H4 (cell line): ENCODE measurements around the gene TULP1. TPM values are rescaled to one million over a fixed set of nuclear protein-coding genes. Genes with fewer than 3 reads are reported as not detected.
A peak's percentile ranks its signal among the peaks of the same experiment; 100 is the strongest.

ENCODE experiments used
- DNase-seq: peaks from one replicate; pipeline ENCODE4 v3.0.0-alpha.2; 2015; ENCODE audit warnings: low spot score
- total RNA-seq: library from RNA; depleted of rRNA; stranded (reverse); fragments of >200 nt; shearing (Covaris generic); gene quantifications from 2 replicates; pipeline ENCODE4 v1.2.3, GENCODE V29; 2014

Gene TULP1
- total RNA-seq, 1 experiment from 2014 or later = not detected

- peak; percentile 41 for DNase-seq
These were observed 15.7 kb downstream of the TULP1 start, which contains the start of gene TEAD3 for GRCh38 chr6:35496841-35497570. TEAD3 (minus strand) TSS chr6:35497079.

DNA sequence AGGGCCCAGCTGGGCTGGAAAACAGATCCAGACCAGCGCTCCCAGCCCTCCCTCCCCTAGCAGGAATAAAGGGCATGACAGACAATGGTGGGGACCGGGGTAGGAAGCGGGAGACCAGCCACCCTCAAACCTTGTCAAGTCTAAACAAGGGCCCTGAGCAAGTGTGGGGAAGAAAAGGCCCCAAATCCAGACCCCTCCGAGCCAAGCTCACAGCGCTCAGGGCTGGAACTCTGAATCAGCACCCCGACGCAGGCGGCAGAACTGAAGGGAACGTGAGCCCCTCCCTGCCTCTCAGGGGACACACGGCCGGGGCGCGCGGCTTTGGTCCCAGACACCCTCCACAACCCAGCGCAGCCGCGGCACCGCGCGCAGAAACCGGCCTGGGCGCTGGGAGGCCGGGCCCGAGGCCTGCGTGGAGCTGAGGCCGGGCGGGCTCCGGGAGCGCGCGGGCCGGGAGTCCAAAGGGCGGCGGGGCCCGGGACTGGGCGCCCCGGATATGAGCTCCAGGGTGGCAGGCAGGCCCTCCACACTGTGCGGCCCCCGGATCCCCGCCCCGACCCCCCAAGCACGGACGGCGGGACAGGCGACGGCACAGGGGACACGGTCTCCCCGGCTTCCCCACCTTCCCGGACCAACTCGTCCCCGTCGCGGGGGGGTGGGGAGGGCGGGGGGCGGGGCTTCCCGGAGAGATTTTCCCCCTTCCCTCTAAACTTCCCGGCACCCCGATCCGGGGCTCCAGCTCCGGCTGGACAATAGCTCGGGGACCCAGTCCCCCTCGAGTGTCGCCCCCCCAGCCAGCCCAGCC lies 16.5 kb downstream of the TULP1 start:
- DNase-seq = no peak

- no peak for DNase-seq
These were observed 17.2 kb downstream of the TULP1 start for GRCh38 chr6:35495258-35496035.

GRCh38 chr6:35494161-35494563 lies 18.5 kb downstream of the TULP1 start:
- no peak for DNase-seq

- no peak for DNase-seq
These were observed 19.3 kb downstream of the TULP1 start for GRCh38 chr6:35493307-35493983.

- no peak for DNase-seq
These were observed 19.8 kb downstream of the TULP1 start for GRCh38 chr6:35492974-35493284.

DNA sequence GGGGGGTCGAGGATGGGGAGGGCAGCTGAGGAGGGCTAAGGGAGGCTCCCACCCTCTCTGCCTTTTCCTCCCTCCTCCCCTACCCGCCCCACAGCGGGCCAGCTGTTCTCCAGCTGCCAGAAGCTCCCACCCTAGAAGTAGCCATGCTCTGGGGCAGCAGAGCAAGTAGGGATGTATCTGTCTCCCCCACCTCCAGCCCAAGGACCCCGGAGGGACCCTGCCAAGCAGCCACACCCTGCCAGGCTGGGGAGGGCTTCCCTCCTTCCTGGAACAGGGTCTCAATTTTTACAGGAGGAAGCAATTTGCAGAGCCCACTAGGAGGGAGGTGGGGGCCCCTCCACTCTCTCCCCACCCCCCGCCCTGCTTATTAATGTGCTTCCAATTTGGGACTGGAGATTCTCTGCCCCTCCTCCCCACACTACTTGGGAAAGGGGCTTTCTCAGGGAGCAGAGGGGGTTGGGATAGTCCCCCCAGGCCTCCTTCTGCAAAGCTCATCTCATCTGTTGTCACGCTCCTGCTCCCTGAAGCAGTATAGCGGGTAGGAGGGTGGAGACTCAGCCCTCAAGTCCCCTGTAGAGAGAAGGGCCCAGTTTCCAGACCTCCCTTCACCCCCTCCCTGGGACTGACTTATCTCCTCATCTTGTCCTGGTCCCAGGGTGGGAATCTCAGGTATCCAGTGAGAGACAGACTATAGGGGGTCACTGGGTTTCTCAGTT lies 20.3 kb downstream of the TULP1 start:
- no peak for DNase-seq

DNA sequence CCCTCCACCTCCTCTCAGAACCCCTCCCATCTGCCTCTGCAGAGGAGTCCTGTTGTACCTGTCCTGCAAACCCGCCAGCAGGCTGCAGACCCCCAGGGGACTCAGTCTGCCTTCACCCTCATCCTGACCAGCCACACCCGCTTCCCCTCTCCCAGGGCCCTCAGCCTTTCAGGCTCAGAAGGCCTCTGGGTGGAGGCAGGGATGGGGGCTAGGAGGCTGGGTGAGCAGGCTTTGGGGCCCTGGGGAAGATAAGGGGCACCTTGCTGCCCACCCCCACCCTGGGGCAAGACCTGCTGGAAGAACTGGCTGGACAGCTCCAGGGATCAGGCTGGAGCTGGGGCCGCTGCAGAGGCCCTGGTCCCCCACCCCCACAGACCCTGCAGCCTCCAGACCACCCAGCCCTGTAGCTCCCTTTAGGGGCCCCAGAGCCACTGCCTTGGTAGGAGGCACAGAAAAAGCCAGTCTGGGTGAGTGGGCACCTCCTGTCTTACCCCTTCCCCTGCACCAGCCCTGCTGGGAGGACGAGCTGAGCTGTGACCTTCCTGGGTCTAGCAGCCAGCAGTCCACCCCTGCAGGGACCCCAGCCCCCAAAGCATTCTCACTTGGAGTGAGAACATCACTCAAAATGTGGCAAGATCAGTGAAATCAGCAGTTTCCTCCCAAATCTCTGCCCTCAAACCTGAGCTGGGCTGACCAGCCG lies 21.0 kb downstream of the TULP1 start:
- no peak for DNase-seq

- DNase-seq = no peak
These were observed 21.7 kb downstream of the TULP1 start for GRCh38 chr6:35490821-35491557.

DNA sequence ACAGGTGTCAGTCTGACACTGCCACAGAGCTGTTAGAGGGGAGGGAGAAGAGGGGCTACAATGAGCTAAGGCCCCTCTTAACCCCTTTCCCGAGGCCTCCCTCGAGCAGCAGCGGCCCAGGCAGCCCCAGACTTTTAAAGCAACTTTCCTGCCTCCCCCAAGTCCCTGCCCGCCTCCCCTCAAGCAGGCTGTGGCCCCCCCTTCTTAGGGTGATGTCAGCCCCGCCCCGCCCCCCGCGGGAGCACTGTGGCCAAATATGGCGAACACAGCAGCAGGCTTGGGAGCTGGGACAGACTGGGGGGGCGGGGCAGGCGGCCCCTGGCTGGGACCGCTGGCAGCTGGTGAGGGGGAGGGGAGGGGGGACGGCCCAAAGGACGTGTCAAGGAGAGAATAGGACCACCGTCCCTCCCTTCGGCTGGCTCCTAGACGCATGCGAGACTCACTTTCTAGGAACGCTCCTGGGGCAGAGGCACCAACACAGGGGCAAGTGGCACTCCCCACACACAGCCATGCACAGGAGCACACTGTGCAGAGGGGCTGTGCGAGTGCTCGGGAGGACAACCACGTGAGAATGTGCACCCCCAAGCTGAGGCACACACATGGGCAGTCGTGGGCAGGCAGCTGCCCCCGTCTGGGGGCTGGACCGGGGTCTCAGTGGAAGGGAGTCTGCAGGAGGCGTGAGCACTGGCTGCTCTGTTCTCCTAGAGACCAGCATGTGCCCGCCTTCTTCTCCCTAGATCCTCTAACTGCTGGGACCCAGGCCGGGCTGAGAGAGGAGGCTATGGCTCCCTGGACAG lies 22.5 kb downstream of the TULP1 start:
- no peak for DNase-seq

DNA sequence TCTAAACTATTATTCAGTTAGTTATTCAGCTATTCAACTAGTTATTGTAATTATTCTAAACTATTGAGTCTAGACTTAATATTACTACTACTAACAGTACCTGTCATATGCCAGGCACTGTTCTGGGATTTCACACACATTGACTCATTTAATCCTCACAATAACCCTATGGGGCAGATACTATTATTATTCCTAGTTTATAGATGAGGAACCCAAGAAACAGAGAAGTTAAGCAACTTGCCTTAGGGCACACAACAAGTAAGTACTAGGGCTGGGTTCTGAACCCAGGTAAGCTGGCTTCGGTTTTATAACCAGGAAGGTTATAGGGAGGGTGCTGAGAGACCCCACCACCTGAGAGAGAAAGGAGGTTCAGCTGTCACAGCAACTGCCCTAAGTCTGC lies 23.6 kb downstream of the TULP1 start:
- DNase-seq = no peak

GRCh38 chr6:35488517-35488862 lies 24.2 kb downstream of the TULP1 start:
- no peak for DNase-seq

DNA sequence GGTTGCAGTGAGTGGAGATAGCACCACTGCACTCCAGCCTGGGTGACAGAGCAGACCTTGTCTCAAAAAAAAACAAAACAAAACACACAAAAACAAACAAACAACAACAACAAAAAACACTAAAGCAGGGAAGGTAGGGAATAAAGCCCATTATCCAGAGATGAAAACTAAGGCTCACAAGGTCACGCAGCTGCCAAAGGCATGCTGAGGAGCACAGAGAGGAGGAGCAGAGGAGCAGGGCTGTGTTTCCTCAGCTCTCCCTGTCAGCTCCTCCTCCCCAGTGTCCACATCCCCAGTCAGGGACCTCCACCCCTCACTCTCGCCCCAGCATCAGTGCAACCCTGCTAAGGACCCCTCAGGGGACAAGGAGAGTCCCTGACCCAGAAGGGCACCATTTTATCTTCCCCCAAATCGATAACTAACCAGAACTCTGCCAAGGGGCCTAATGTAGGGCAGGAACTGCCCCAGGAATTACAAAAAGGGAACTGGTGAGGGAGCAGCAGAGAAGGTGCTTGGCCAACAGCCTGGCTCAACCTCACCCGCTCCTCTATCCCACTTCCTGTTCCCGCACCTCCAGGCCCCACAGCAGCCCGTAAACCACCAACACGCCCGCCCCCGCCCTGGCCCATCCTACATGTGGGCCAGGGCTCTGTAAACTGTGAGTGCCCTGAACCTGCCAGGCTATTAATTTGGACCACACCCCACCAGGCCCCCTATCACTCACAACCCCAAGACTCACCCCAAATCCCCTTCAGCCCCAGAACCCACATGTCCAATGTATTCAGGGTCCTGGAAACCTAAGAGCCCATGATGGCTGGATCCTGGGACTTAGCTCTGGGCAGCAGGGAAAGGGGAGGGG lies 24.8 kb downstream of the TULP1 start:
- DNase-seq = peak; percentile 74

DNA sequence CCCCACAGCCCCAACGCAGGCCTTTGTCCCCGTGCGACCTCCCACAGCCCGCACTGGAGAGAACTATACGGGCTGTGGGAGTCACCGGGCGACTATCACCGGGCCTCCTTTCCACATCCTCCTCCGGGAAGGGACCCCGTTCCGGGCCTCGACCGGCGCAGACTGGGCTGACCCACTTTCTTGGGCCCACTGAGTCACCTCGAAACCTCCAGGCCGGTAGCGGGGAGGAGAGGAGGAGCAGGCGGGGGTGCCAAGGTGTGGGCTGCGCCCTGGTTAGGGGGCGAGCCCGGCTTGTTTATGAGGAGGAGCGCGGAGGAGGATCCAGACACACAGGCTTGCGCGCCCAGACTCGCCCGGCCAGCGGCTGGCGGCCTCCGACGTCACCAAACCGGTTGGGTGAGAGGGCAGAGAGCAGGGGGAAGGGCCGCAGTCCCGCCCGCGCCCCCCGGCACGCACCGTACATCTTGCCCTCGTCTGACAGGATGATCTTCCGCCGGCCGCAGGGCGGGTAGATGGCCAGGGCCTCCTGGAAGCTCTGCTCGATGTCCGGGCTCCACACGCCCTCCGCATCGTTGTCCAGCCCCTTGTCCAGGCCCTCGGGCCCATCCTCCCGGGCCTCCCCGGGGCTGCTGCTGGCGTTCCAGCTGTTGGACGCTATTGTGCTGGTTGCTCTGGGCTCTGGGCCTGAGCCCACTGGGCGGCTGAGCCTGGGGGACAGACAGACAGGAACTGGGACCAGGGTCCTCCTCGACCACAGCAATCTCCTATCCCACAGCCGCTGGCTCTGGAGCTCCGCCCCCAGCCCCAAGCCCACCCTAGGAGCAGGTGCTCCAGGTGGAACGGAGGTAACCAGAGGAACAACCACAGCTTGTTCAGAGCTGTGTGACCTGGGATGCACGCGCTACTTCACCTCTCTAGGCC lies 26.4 kb downstream of the TULP1 start:
- no peak for DNase-seq

DNA sequence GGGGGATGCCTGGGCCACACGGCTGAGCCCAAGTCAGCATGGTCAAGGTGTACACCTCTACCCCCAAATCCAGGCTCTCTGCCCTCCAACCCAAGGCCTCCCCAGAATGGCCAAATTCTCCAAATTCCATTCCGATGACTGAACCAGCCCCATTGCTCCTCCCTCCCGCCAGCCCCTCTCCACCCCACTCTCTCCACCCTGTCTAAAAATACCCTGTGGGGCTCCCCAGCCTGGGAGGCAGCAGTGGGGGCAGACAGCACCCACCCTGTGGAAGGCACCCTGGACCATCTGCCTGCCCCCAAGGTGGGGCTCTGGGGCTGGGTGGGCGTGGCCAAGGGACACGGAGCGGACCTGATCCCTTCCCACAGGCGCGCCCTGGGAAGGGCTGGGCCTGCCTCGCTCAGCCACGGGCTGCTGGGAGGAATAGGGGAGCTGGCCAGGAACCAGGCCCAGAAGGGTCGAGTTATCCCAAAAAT lies 27.3 kb downstream of the TULP1 start:
- no peak for DNase-seq

DNA sequence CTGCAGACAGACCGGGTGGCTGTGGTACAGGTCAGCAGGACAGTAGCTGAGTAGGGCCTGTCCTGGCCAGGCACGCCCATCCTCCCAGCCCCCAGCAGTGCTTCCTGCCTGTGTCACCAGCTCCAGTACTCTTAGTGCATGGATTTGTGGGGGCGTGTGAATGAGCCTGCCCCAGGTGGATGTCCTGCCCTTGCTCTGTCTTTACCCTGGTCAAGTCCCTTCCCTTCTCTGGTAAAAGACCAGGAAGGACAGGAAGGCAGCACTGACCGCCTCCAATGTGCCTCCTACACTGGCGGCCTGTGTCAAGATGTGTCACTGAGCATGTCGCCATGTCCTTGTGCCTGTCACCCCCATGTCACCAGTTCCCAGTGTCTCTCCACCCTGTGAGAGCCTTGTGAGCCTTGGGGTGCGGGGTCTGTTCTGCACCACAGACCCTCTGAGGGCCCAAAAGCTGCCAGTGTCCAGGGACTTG lies 27.7 kb downstream of the TULP1 start:
- no peak for DNase-seq
